22Rv1 (cell line): ENCODE measurements around the gene MEG3.

Experiments used
- ZFX ChIP-seq: fragments of 450-650 bp; IDR thresholded peaks from 2 replicates; pipeline ENCODE4 v1.6.1; 2017; ENCODE audit warnings: antibody characterized with exemption, borderline replicate concordance
- TF ChIP-seq, protein P1 (sequence below): fragments of 450-650 bp; IDR thresholded peaks from 2 replicates; pipeline ENCODE4 v1.5.1; 2017; ENCODE audit warnings: mild to moderate bottlenecking

DNA sequence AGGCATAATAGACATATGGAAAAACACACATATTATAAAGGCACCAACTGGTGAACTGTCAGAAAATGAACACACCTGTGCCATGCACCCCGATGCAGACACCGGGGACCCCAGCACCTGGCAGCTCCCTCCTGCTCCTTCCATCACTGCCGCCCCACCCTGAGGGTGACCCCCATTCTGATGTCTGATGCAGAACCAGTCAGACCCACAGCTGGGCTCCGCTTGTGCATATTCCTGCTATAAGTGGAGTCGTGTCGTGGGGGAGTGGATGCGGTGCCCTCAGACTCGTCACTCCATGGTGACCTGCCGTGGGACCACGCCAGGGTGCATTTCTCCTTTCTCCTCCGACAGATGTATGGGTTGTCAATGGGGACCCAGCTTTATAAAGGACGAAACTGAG, 45.7 kb upstream of the MEG3 start:
- TF ChIP-seq, protein P1, sequence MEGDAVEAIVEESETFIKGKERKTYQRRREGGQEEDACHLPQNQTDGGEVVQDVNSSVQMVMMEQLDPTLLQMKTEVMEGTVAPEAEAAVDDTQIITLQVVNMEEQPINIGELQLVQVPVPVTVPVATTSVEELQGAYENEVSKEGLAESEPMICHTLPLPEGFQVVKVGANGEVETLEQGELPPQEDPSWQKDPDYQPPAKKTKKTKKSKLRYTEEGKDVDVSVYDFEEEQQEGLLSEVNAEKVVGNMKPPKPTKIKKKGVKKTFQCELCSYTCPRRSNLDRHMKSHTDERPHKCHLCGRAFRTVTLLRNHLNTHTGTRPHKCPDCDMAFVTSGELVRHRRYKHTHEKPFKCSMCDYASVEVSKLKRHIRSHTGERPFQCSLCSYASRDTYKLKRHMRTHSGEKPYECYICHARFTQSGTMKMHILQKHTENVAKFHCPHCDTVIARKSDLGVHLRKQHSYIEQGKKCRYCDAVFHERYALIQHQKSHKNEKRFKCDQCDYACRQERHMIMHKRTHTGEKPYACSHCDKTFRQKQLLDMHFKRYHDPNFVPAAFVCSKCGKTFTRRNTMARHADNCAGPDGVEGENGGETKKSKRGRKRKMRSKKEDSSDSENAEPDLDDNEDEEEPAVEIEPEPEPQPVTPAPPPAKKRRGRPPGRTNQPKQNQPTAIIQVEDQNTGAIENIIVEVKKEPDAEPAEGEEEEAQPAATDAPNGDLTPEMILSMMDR, result no peak
- no peak for TF ChIP-seq ZFX
